Naive thymus-derived CD8-positive, alpha-beta T cell (primary cell): ENCODE data around the gene TMEM143. TPM values are rescaled to one million over a fixed set of nuclear protein-coding genes. Genes with fewer than 3 reads are reported as not detected.
"Not testable (repeated sequence)": the region's sequence is repeated elsewhere in the genome, so short reads cannot be mapped to it uniquely, and the experiment has no call there.

Source experiments
- ATAC-seq, 2 donors: fragments of 150-1000 bp; cut with Tn5 transposase in 1 of 2; sonication (Bioruptor Pico), chemical (Tn5 transposase) in 1 of 2; 1 replicate in 1 of 2; 2 replicates in 1 of 2; pipeline ENCODE4 v1.10.0; 2021; ENCODE audit warnings: mild to moderate bottlenecking in 2 of 2, moderate library complexity in 2 of 2
- POLR2A ChIA-PET: fragments of 350-600 bp; sonication (Branson Sonifier 250); formaldehyde crosslinking; loops from one replicate; lab custom pipeline; 2021; ENCODE audit warnings: antibody characterized with exemption; lab: Charles Lee
- DNase-seq, 10 donors: peaks; one replicate each; pipeline versions ENCODE4 v3.0.0 to v3.0.0-alpha.2; 2020 to 2022
- H3K27ac Mint-ChIP-seq, 10 donors: one replicate each; pipeline ENCODE4 v1.8.0; 2020 to 2022; ENCODE audit warnings: mild to moderate bottlenecking in 10 of 10, mixed read lengths in 10 of 10, moderate library complexity in 4 of 10, inconsistent platforms in 1 of 10
- H3K27me3 Mint-ChIP-seq, 5 donors: one replicate each; pipeline ENCODE4 v1.8.0; 2021 to 2022; ENCODE audit warnings: mixed read lengths in 5 of 5
- H3K36me3 Mint-ChIP-seq, 3 donors: one replicate each; pipeline ENCODE4 v1.8.0; 2020 to 2022; ENCODE audit warnings: mixed read lengths in 3 of 3, mild to moderate bottlenecking in 2 of 3, inconsistent platforms in 1 of 3
- H3K4me1 Mint-ChIP-seq, 4 donors: one replicate each; pipeline ENCODE4 v1.8.0; 2021 to 2022; ENCODE audit warnings: mixed read lengths in 4 of 4
- H3K4me3 Mint-ChIP-seq, 10 donors: one replicate each; pipeline ENCODE4 v1.8.0; 2020 to 2022; ENCODE audit warnings: mild to moderate bottlenecking in 10 of 10, mixed read lengths in 10 of 10, moderate library complexity in 6 of 10, inconsistent platforms in 1 of 10
- H3K9me3 Mint-ChIP-seq, 9 donors: one replicate each; pipeline ENCODE4 v1.8.0; 2020 to 2022; ENCODE audit warnings: mixed read lengths in 9 of 9, mild to moderate bottlenecking in 3 of 9, inconsistent platforms in 1 of 9, moderate library complexity in 1 of 9
- polyA plus RNA-seq, 3 donors: library from polyadenylated mRNA; unstranded; fragments of 300-500 nt; fragmentation: Illumina TruSeq; gene quantifications; one replicate each; pipeline ENCODE4 v1.2.3, GENCODE V29; 2021
- total RNA-seq, 8 experiments: library from RNA in 2 of 8; stranded (reverse) in 2 of 8; gene quantifications; one replicate each; pipeline ENCODE4 v1.2.3 and lab custom pipeline; 2021 to 2026

The TMEM143 gene
- total and polyA plus RNA-seq, 5 experiments from 2014 or later = 3.9 to 29.4 (median 10.7) TPM

DNA sequence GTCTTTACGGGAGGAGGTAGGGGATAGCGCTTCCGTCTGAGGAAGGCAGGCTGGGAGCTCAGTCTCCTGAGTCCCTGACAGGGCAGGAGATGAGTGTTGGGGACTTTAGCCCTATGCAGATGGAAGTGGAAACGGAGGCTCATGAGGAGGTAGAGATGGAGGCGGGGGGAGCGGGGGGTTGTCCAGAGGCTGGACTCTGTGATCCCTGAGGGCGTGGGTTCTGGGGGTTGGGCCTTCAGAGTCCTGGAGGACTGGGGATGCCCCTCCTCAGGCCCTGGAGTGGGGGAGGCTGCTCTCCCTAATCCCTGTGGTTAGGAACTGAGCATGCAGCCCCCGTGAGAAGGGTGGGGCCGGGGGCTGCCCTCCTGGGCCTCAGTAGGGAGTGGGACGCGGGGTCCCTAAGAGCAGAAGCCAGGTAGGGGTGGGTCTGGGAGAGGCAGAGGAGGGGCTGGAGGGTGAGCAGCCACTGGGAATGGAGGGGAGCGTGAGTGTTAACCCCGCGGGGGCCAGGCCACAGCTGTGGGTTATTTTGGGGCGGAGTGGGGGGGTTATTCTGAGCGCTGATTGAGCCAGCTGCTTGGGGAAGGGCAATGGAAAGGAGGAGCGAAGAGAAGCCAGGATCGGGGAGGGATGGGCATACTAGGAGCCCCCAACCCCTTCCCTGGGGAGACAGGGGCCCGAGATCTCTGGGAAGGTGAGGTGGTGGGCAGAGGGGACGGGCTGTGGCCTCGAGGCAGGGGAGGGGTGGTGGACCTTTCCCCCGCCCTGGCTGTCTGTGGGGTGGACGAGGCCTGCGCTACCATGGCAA, 32.5 kb upstream of the TMEM143 start:
- peak overlapping the region in 1 of 10 donors; percentile 37 for H3K27ac Mint-ChIP-seq
- H3K4me3 Mint-ChIP-seq = peak overlapping the region in 5 of 10 donors; percentile 34 to 94 (median 50)
- H3K9me3 Mint-ChIP-seq = peaks cover 0 to 3% (median 0%) of the 10 kb centered on the region in 9 donors
- POLR2A ChIA-PET = interaction anchor here (0.7 kb wide), 1 partner anchor 49 kb away, joined by 3 read pairs; the partner anchor contains the start of gene GRWD1
- H3K36me3 Mint-ChIP-seq = no peaks in the 10 kb centered on the region
- peaks cover 9 to 45% (median 27%) of the 10 kb centered on the region in 5 donors for H3K27me3 Mint-ChIP-seq
- DNase-seq = no peak
- ATAC-seq = no peak
- peaks cover 26 to 66% (median 50%) of the 10 kb centered on the region in 4 donors for H3K4me1 Mint-ChIP-seq

DNA sequence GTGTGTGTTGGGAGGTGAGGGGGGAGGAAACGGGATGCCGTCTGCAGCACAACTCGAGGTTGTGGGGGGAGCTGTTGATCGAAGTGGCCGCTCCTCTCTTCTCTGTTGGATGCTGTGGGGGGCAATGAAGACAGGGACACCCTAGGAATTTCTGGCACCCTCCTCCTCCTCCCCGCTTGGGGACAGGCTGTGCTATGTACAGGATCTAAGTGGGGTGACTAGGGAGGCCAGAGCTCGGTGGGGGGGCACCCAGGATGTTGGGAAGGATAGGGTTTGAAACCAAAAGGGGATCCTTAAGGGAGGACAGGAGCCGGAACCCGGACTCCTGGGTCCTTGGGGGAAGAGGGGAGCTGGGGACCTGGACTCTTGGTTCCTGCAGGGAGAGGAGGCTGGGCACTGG, 31.8 kb upstream of the TMEM143 start:
- Mint-ChIP-seq H3K27ac (peak overlapping the region in 2 of 10 donors; percentile 14 to 37), H3K4me3 (peak overlapping the region in 9 of 10 donors; percentile 4 to 94 (median 40)), H3K27me3 (peaks cover 9 to 45% (median 27%) of the 10 kb centered on the region in 5 donors), H3K4me1 (peaks cover 29 to 70% (median 49%) of the 10 kb centered on the region in 4 donors), H3K36me3 (no peaks in the 10 kb centered on the region), H3K9me3 (peaks cover 0 to 3% (median 0%) of the 10 kb centered on the region in 9 donors)
- DNase-seq = no peak
- no peak for ATAC-seq
- POLR2A ChIA-PET = interaction anchor here (0.5 to 0.7 kb wide), 3 partner anchors 50 to 731 kb away, joined by 3 read pairs; partner anchors contain the start of gene GRWD1

DNA sequence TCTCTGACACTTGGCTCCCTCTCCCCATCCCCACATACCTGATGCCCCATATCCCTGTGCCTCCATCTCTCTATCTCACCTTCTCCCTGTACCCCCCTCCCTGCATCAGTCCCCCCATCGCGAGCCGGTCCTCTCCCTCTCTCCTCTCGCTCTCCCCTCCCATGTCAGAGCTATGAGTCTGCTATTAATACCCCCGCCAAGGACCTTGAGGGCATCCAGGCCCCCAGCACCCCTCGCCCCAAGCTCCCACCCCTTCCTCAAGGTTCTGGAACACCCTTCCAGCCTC, 31.4 kb upstream of the TMEM143 start:
- no peak for ATAC-seq
- no peak for DNase-seq
- peaks cover 0 to 3% (median 0%) of the 10 kb centered on the region in 9 donors for H3K9me3 Mint-ChIP-seq
- H3K4me1 Mint-ChIP-seq = peaks cover 29 to 74% (median 49%) of the 10 kb centered on the region in 4 donors
- H3K27ac Mint-ChIP-seq = peak overlapping the region in 2 of 10 donors; percentile 14 to 37
- peaks cover 9 to 45% (median 27%) of the 10 kb centered on the region in 5 donors for H3K27me3 Mint-ChIP-seq
- peak overlapping the region in 7 of 10 donors; percentile 26 to 94 (median 50) for H3K4me3 Mint-ChIP-seq
- H3K36me3 Mint-ChIP-seq = no peaks in the 10 kb centered on the region
- POLR2A ChIA-PET = interaction anchor here (0.5 to 0.6 kb wide), 2 partner anchors 65 to 732 kb away, joined by 3 read pairs; no protein-coding TSS in a partner anchor

DNA sequence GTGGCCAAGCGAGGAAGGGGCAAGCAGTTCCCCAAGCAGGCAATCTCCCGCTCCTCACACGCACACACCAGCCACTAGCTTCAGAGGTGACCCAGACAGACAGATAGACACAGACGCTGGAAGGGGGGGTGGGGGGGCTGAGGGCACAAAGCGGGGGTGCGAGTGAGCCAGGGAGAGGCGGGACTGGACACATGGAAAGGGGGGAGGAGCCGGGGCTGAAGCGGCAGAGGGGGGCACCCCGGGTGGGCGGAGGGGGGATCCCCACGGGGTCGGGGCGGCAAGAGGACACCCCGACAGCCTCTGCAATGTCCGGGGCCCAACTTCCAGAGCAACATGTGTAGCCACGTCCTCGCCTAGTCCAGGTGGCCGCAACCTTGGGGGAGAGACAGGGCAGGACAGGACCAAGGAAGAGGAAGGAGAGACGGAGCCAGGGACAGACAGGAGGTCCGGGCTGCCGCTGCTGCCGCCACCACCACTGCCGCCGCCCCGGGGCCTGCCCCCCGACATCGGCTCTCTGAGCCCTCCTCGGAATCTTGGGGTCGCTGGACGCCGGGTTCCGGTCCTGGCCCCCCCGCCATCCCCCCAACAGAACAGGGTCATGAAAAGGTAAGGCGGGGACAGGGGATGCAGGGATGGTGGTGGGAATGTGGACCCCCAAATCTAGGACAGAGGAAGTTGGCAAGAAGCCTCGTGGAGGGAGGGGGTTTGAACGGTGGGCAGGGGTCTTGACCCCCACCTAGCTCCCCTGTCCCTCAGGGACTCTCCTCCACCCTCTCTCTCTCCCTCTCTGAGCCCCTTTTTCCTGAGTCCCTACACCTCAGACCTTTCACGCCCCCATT, 30.8 kb upstream of the TMEM143 start:
- H3K4me1 Mint-ChIP-seq = peaks cover 29 to 70% (median 46%) of the 10 kb centered on the region in 4 donors
- peak overlapping the region; percentile 59 to 94 (median 72) for H3K4me3 Mint-ChIP-seq
- peaks cover 9 to 45% (median 27%) of the 10 kb centered on the region in 5 donors for H3K27me3 Mint-ChIP-seq
- POLR2A ChIA-PET = interaction anchor here (0.5 to 0.7 kb wide), 3 partner anchors 59 to 203 kb away, joined by 3 to 4 read pairs (median 3); no protein-coding TSS in a partner anchor
- no peaks in the 10 kb centered on the region for H3K36me3 Mint-ChIP-seq
- ATAC-seq (no peak), DNase-seq (no peak)
- H3K9me3 Mint-ChIP-seq = peaks cover 0 to 2% (median 0%) of the 10 kb centered on the region in 9 donors
- H3K27ac Mint-ChIP-seq = peak overlapping the region in 4 of 10 donors; percentile 16 to 82 (median 36)

DNA sequence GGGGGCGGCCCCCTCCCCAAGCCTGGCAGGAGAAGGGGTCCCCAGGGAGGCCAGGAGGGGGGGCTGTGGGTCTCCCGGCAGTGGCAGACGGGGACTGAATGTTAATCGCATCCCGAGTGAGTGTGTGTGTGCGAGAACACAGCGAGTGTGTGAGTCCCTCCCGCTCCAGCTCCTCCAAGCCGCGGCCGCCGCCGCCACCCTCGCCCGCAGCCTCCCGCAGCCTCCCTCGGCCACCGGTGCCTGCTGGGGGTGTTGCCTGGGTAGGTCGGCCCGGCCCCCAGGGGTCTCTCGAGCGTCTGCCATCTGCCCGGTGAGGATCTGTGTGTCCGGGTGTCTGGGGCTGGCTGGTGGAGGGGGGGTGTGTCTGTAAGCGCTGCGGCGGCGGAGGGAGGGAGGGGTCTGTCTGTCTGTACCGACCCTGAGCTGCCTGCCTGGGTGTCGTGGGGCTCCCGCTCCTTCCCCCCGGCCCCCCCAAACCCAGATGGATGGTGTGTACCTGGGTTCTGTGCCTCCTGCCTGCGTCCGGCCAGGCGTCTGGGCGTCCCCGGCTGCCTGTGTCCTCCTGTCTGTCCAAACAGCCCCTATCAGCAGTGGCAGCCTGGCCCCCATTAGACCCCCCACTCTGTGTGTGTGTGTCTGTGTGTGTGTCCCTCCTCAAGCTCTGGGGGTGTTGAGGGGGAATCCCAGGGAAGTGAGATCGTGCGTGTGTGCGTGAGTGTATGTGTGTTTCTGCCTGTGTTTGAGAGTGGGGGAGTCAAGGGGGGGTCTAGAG, 30.0 kb upstream of the TMEM143 start, which contains the start of gene GRIN2D:
Gene GRIN2D, plus strand, starts transcription at position 110 of the 772 bp plus-strand sequence. CDS start 4,725 bp downstream, outside the sequence.
- H3K9me3 Mint-ChIP-seq = no peaks in the 10 kb centered on the region
- H3K4me1 Mint-ChIP-seq = peaks cover 31 to 68% (median 42%) of the 10 kb centered on the region in 4 donors
- peaks cover 9 to 45% (median 27%) of the 10 kb centered on the region in 5 donors for H3K27me3 Mint-ChIP-seq
- peak within 1 kb of the TSS in 7 of 10 donors; percentile 19 to 87 (median 78) for H3K27ac Mint-ChIP-seq
- ATAC-seq (peak in 1 of 2 donors; percentile 21), DNase-seq (peak in 4 of 10 donors; percentile 32 to 70 (median 36))
- H3K36me3 Mint-ChIP-seq = peaks cover 0 to 2% (median 0%) of the 10 kb centered on the region in 3 donors
- H3K4me3 Mint-ChIP-seq = peak within 1 kb of the TSS; percentile 59 to 94 (median 72)
- POLR2A ChIA-PET = interaction anchor here (0.5 to 0.7 kb wide), 3 partner anchors 60 to 204 kb away, joined by 3 to 4 read pairs (median 3); no protein-coding TSS in a partner anchor

DNA sequence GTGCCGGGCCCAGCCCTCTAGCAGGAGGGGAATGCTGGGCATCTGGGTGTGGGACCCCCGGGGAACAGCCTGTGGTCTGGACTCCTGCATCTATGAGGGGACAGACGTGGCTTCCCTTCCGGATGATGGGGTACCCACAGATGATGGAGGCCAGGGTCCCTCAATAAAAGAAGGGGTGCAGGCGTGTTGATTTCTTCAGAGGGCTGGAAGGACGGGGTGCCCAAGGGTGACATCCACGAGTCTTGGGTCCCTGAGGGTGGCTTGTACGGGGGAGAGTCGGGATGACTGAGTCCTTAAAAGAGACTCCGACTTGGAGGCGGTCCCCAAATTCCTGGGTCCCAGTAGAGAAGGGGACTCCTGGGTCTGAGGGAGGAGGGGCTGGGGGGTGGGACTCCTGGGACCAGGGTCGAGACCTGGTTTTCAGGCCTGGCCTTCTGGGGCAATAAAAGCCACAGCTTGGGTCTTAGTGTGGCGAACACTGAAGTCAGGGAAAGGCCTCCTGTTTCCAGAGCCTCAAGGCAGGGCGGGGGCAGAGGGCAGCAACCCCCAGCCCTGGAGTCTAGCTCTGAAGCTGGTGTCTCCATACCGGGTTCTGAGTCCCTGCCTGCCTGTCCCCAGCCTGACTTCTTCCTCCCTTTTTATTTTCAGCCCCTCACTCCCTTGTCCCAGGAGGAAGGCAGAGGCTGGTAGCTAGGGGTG, 29.3 kb upstream of the TMEM143 start:
- H3K27ac Mint-ChIP-seq = peak overlapping the region in 3 of 10 donors; percentile 19 to 87 (median 19)
- no peaks in the 10 kb centered on the region for H3K9me3 Mint-ChIP-seq
- H3K4me1 Mint-ChIP-seq = peaks cover 33 to 70% (median 43%) of the 10 kb centered on the region in 4 donors
- DNase-seq (no peak), ATAC-seq (no peak)
- peak overlapping the region in 6 of 10 donors; percentile 25 to 94 (median 70) for H3K4me3 Mint-ChIP-seq
- peaks cover 0 to 9% (median 0%) of the 10 kb centered on the region in 3 donors for H3K36me3 Mint-ChIP-seq
- peaks cover 9 to 43% (median 26%) of the 10 kb centered on the region in 5 donors for H3K27me3 Mint-ChIP-seq
- POLR2A ChIA-PET = no interaction called here

DNA sequence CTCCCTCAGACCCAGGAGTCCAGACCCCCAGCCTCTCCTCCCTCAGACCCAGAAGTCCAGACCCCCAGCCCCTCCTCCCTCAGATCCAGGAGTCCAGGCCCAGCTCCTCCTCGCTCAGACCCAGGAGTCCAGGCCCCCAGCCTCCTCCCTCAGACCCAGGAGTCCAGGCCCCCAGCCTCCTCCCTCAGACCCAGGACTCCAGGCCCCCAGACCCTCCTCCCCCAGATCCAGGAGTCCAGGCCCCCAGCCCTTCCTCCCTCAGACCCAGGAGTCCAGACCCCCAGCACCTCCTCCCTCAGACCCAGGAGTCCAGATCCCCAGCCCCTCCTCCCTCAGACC, 28.2 kb upstream of the TMEM143 start:
- DNase-seq, ATAC-seq, H3K9me3 Mint-ChIP-seq: not testable (repeated sequence)
- POLR2A ChIA-PET = interaction anchor here (0.6 to 2.2 kb wide), 7 partner anchors 8 to 1648 kb away, joined by 3 to 29 read pairs (median 5); partner anchors contain the start of genes RPL18, SPHK2, SYNGR4 and TMEM143
- peak overlapping the region in 8 of 10 donors; percentile 91 to 95 (median 92) for H3K4me3 Mint-ChIP-seq
- peaks cover 9 to 33% (median 16%) of the 10 kb centered on the region in 5 donors for H3K27me3 Mint-ChIP-seq
- H3K27ac Mint-ChIP-seq = peak overlapping the region in 5 of 10 donors; percentile 15 to 95 (median 94)
- peaks cover 24 to 59% (median 34%) of the 10 kb centered on the region in 4 donors for H3K4me1 Mint-ChIP-seq
- H3K36me3 Mint-ChIP-seq = peaks cover 0 to 18% (median 0%) of the 10 kb centered on the region in 3 donors

DNA sequence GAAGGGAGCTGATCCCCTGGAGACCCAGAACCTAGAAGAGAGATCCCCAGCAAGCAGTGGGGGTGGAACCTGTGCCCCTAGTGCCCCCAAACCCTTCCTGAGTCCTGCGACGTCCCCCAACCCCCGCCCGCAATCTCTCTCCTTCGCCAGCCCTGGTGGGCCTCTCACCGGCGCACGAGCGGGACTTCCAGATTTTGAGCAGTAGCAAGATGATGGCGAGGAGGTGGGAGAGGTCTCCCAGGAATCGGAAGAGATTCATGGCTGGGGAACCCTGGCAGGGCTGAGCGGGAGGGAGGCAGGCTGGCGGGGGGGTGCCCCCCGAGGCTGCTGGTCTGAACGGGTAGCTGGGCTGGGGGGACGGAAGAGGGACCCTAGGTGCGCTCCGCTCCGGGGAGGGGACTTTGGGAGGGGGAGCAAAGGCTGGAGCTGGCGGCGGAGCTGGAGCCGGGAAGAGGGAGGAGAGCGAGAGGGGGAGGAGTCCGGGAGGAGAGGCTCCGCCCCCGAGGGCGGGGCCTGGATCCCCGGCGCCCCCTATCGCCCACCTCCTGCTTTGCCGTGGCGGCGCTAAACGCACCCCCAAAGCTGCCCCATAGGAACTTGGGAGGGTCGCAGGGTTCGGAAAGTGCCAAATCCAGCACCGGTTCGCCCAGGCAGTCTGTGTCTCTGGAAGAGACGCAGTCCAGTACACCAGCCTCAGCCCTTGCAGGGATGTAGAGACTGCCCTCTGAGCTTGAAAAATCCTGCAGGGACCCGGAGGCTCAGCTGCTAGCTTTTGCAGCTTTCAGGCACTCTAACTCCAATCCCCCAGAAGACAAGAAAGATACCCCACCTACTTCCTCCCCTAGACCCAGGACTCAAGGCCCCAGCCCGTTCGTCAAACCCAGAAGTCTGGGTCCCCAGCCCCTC, 27.6 kb upstream of the TMEM143 start, which contains the start of gene KDELR1:
Gene KDELR1, minus strand, starts transcription at position 452 of the 906 bp plus-strand sequence. Its CDS starts 193 bp downstream, at position 259.
- POLR2A ChIA-PET = interaction anchor here (0.6 to 2.2 kb wide), 12 partner anchors 9 to 1647 kb away, joined by 3 to 29 read pairs (median 4); partner anchors contain the start of genes RPL18, SPHK2, SYNGR4 and TMEM143
- H3K9me3 Mint-ChIP-seq = no peaks in the 10 kb centered on the region
- H3K27ac Mint-ChIP-seq = peak within 1 kb of the TSS; percentile 69 to 97 (median 94)
- ATAC-seq = peak; percentile 75 to 78
- peaks cover 24 to 59% (median 34%) of the 10 kb centered on the region in 4 donors for H3K4me1 Mint-ChIP-seq
- peak within 1 kb of the TSS; percentile 91 to 95 (median 92) for H3K4me3 Mint-ChIP-seq
- DNase-seq = peak; percentile 51 to 88 (median 74)
- H3K36me3 Mint-ChIP-seq = peaks cover 0 to 23% (median 0%) of the 10 kb centered on the region in 3 donors
- H3K27me3 Mint-ChIP-seq = peaks cover 9 to 28% (median 16%) of the 10 kb centered on the region in 5 donors

DNA sequence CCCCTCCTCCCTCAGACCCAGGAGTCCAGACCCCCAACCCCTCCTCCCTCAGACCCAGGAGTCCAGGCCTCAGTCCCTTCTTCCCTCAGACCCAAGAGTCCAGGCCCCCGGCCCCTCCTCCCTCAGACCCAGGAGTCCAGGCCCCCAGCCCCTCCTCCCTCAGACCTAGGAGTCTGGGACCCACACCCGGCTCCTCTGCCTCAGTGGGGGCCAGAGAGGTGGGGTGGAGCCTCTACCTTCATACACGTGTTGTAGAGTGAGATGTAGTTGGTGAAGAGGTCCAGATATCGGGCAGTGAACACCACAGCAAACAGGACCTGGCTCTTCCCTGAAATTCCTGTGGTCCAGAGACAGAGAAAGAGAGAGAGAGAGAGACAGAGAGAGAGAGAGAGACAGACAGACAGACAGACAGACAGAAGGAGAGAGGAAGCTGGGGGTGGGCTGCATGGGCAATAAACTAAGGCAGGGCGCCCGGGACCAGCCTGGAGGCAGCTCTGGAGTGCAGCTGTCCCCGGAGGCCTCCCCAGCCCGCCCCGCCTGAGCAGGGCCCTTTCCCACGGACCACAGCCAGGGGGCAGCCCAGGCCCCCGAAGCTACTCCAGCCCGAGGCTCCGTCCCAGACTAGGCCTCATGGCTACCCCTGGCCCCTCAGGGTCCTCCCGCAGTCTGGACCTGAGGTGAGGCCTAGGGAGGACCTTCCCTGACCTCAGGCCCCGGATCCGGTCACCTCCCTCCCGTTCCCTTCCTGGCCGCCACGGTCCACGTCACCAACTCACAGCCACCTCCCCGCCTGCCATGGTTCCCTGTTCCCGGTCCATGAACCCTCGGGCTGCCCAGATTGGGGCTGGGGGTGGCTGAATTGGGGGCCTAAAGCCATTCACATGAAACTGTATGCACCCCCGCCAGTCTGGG, 26.7 kb upstream of the TMEM143 start:
- Mint-ChIP-seq H3K27me3 (peaks cover 6 to 19% (median 10%) of the 10 kb centered on the region in 5 donors), H3K36me3 (peaks cover 0 to 32% (median 2%) of the 10 kb centered on the region in 3 donors), H3K27ac (peak overlapping the region; percentile 69 to 97 (median 94)), H3K4me1 (peaks cover 21 to 51% (median 34%) of the 10 kb centered on the region in 4 donors), H3K4me3 (peak overlapping the region; percentile 91 to 95 (median 92)), H3K9me3 (no peaks in the 10 kb centered on the region)
- DNase-seq (peak in 9 of 10 donors; percentile 48 to 65 (median 60)), ATAC-seq (peak; percentile 55 to 73)
- POLR2A ChIA-PET = interaction anchor here (0.6 to 2.2 kb wide), 10 partner anchors 9 to 420 kb away, joined by 3 to 29 read pairs (median 4); partner anchors contain the start of genes RPL18, SPHK2, SYNGR4 and TMEM143
